Esophagus muscularis mucosa (tissue), 3 donors: ENCODE results near the gene KRT13.

Source experiments
- CTCF ChIP-seq, 3 experiments: fragments of 200-600 bp in 2 of 3; fragments of 450-650 bp in 1 of 3; sonication (generic) in 2 of 3; IDR thresholded peaks; one replicate each; pipeline ENCODE4 v1.5.1; 2017 to 2019; ENCODE audit warnings: antibody characterized with exemption in 3 of 3, mild to moderate bottlenecking in 2 of 3, moderate library complexity in 1 of 3
- POLR2A ChIP-seq: fragments of 450-650 bp; IDR thresholded peaks from one replicate; pipeline ENCODE4 v1.6.1; 2017; ENCODE audit warnings: antibody characterized with exemption, moderate library complexity, mild to moderate bottlenecking, low read depth
- POLR2AphosphoS5 ChIP-seq, 2 donors: sonication (generic); formaldehyde crosslinking; IDR thresholded peaks; one replicate each; pipeline ENCODE4 v1.6.1; 2017; ENCODE audit warnings: antibody characterized with exemption in 2 of 2

- no peak for TF ChIP-seq CTCF (IDR thresholded peaks at IDR 0.05)
- TF ChIP-seq POLR2AphosphoS5 (IDR thresholded peaks at IDR 0.05) = no peak
- TF ChIP-seq POLR2A = no peak
Measured at GRCh38 chr17:41491476-41491875, 13.9 kb downstream of the KRT13 start.
